GM19463 (cell line): ENCODE data around the gene SPECC1.
"Not testable (repeated sequence)": the region's sequence is repeated elsewhere in the genome, so short reads cannot be mapped to it uniquely, and the experiment has no call there.

Source experiments
- ATAC-seq: cut with Tn5 transposase; IDR thresholded peaks from one replicate; pipeline ENCODE4 v1.9.1; 2021; ENCODE audit warnings: mild to moderate bottlenecking, moderate library complexity; ENCODE audit not compliant: unreplicated experiment

The SPECC1 gene

GRCh38 chr17:20284570-20285295 is 275.6 kb downstream of the SPECC1 start:
- ATAC-seq = no peak

- no peak for ATAC-seq
Measured at GRCh38 chr17:20289984-20290383, 280.8 kb downstream of the SPECC1 start.

GRCh38 chr17:20291853-20292252 is 282.7 kb downstream of the SPECC1 start:
- no peak for ATAC-seq

GRCh38 chr17:20293501-20293900 is 284.3 kb downstream of the SPECC1 start:
- ATAC-seq = no peak

- no peak for ATAC-seq
Measured at GRCh38 chr17:20294120-20294519, 285.0 kb downstream of the SPECC1 start.

- ATAC-seq = no peak
Measured at GRCh38 chr17:20299013-20299412, 289.9 kb downstream of the SPECC1 start.

GRCh38 chr17:20300436-20300934 is 291.3 kb downstream of the SPECC1 start:
- no peak for ATAC-seq

GRCh38 chr17:20302246-20302917 is 293.2 kb downstream of the SPECC1 start:
- ATAC-seq = no peak

- ATAC-seq = no peak
Measured at GRCh38 chr17:20304961-20305360, 295.8 kb downstream of the SPECC1 start.

- no peak for ATAC-seq
Measured at GRCh38 chr17:20306924-20307323, 297.8 kb downstream of the SPECC1 start.

- ATAC-seq = no peak
Measured at GRCh38 chr17:20307326-20307910, 298.3 kb downstream of the SPECC1 start.

- no peak for ATAC-seq
Measured at GRCh38 chr17:20310481-20310880, 301.3 kb downstream of the SPECC1 start.

- no peak for ATAC-seq
Measured at GRCh38 chr17:20313306-20313705, 304.1 kb downstream of the SPECC1 start.

GRCh38 chr17:20313891-20314290 is 304.7 kb downstream of the SPECC1 start:
- no peak for ATAC-seq

- ATAC-seq = no peak
Measured at GRCh38 chr17:20314834-20315233, 305.7 kb downstream of the SPECC1 start.

GRCh38 chr17:20315311-20315710 is 306.2 kb downstream of the SPECC1 start:
- ATAC-seq = no peak

- no peak for ATAC-seq
Measured at GRCh38 chr17:20315821-20316220, 306.7 kb downstream of the SPECC1 start.

- ATAC-seq = peak; percentile 76
Measured at GRCh38 chr17:20320535-20321229, 311.5 kb downstream of the SPECC1 start.

- ATAC-seq = not testable (repeated sequence)
Measured at GRCh38 chr17:20321357-20321756, 312.2 kb downstream of the SPECC1 start.

- ATAC-seq = not testable (repeated sequence)
Measured at GRCh38 chr17:20327739-20328138, 318.6 kb downstream of the SPECC1 start.

- ATAC-seq = not testable (repeated sequence)
Measured at GRCh38 chr17:20351405-20351804, 342.2 kb downstream of the SPECC1 start.
